SU-DHL-6 (cell line): ENCODE data around the gene THUMPD2.

Experiments
- H2AFZ ChIP-seq: fragments of 200-600 bp; sonication (generic); 2 replicates; pipeline ENCODE4 v1.6.1; 2014; ENCODE audit warnings: low read depth, mild to moderate bottlenecking, moderate library complexity, mixed read lengths, antibody characterized with exemption, low read length; ENCODE audit not compliant: severe bottlenecking
- H3F3A ChIP-seq: fragments of 200-600 bp; shearing (Covaris generic); 2 replicates; pipeline ENCODE4 v1.6.0; 2016; ENCODE audit warnings: antibody characterized with exemption, mild to moderate bottlenecking; ENCODE audit not compliant: insufficient read depth
- H3K27ac ChIP-seq: fragments of 200-600 bp; sonication (generic); 2 replicates; pipeline ENCODE4 v1.5.1; 2016; ENCODE audit warnings: low read depth, mild to moderate bottlenecking, low read length, moderate library complexity, mixed read lengths
- H3K27me3 ChIP-seq: fragments of 200-600 bp; sonication (generic), shearing (Covaris generic); 2 replicates; pipeline ENCODE4 v1.6.0; 2014; ENCODE audit warnings: mild to moderate bottlenecking, low read length
- H3K36me3 ChIP-seq: fragments of 200-600 bp; sonication (generic); 2 replicates; pipeline ENCODE4 v1.6.1; 2014; ENCODE audit warnings: mild to moderate bottlenecking, low read length, mixed read lengths
- H3K4me2 ChIP-seq: fragments of 300-600, 200-600 bp; shearing (Covaris generic), sonication (generic); 2 replicates; pipeline ENCODE4 v1.6.0; 2014; ENCODE audit warnings: low read length, low read depth, mild to moderate bottlenecking; ENCODE audit not compliant: poor library complexity, severe bottlenecking
- H3K4me3 ChIP-seq: fragments of 200-600 bp; sonication (generic); 2 replicates; pipeline ENCODE4 v1.5.1; 2014; ENCODE audit warnings: antibody characterized with exemption, low read length, mild to moderate bottlenecking, mixed read lengths; ENCODE audit not compliant: insufficient read depth, poor library complexity, severe bottlenecking
- H3K79me2 ChIP-seq: fragments of 200-600 bp; sonication (generic); 2 replicates; pipeline ENCODE4 v1.6.1; 2014; ENCODE audit warnings: mild to moderate bottlenecking, low read length, moderate library complexity; ENCODE audit not compliant: insufficient read depth
- H3K9ac ChIP-seq: fragments of 200-600 bp; sonication (generic); 2 replicates; pipeline ENCODE4 v1.7.0; 2014; ENCODE audit warnings: mild to moderate bottlenecking, low read length
- H3K9me2 ChIP-seq: fragments of 200-600 bp; sonication (generic); replicated peaks from 2 replicates; pipeline ENCODE4 v1.6.1; 2014; ENCODE audit warnings: low read length; ENCODE audit not compliant: insufficient read depth
- H3K9me3 ChIP-seq: fragments of 200-600 bp; sonication (generic); 2 replicates; pipeline ENCODE4 v1.6.1; 2014; ENCODE audit warnings: low read length, mixed read lengths; ENCODE audit not compliant: insufficient read depth
- H4K20me1 ChIP-seq: fragments of 200-600 bp; sonication (generic); 2 replicates; pipeline ENCODE4 v1.6.1; 2014; ENCODE audit warnings: low read depth, mild to moderate bottlenecking, antibody characterized with exemption, low read length, moderate library complexity, mixed read lengths
- EZH2phosphoT487 ChIP-seq: fragments of 200-600 bp; sonication (generic), shearing (Covaris generic); conservative IDR thresholded peaks from 2 replicates; pipeline ENCODE4 v1.6.1; 2018; ENCODE audit warnings: mild to moderate bottlenecking, antibody characterized with exemption, low read length, moderate library complexity, mixed read lengths
- TF ChIP-seq, protein P1 (sequence below): fragments of 200-600 bp; sonication (generic); IDR thresholded peaks from one replicate; pipeline ENCODE4 v1.5.1; 2017; ENCODE audit warnings: antibody characterized with exemption, mild to moderate bottlenecking, low read length, moderate library complexity; ENCODE audit not compliant: insufficient read depth, poor library complexity, severe bottlenecking

Gene THUMPD2

DNA sequence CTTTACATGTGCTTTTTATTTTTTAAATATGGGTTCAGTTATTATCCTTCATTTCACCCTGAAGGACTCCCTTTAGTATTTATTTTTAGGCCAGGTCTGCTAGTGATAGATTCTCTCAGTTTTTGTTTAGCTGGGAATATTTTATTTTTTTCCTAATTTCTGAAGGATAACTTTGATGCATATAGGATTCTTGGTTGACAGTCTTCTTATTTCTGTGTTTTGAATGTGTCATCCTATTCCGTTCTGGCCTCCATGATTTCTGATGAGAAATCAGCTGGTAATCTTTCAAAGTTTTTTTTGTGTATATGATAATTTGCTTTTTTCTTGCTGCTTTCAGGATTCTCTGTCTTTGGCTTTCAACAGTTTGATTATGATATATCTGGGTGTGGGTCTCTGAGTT lies 77.9 kb downstream of the THUMPD2 start:
- H3K27me3 ChIP-seq: no peaks in the 10 kb centered on the region
- H2AFZ ChIP-seq: no peak overlapping the region
- H3K9me2 ChIP-seq: no peaks in the 10 kb centered on the region
- no peaks in the 10 kb centered on the region for H4K20me1 ChIP-seq
- no peak overlapping the region for H3K9ac ChIP-seq
- TF ChIP-seq EZH2phosphoT487: no peak
- TF ChIP-seq, protein P1, sequence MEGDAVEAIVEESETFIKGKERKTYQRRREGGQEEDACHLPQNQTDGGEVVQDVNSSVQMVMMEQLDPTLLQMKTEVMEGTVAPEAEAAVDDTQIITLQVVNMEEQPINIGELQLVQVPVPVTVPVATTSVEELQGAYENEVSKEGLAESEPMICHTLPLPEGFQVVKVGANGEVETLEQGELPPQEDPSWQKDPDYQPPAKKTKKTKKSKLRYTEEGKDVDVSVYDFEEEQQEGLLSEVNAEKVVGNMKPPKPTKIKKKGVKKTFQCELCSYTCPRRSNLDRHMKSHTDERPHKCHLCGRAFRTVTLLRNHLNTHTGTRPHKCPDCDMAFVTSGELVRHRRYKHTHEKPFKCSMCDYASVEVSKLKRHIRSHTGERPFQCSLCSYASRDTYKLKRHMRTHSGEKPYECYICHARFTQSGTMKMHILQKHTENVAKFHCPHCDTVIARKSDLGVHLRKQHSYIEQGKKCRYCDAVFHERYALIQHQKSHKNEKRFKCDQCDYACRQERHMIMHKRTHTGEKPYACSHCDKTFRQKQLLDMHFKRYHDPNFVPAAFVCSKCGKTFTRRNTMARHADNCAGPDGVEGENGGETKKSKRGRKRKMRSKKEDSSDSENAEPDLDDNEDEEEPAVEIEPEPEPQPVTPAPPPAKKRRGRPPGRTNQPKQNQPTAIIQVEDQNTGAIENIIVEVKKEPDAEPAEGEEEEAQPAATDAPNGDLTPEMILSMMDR: no peak
- no peak overlapping the region for H3K27ac ChIP-seq
- H3K4me3 ChIP-seq: no peak overlapping the region
- peaks cover 14% of the 10 kb centered on the region; the same call in 1 of the 2 replicates for H3K9me3 ChIP-seq
- no peaks in the 10 kb centered on the region for H3K79me2 ChIP-seq
- no peak overlapping the region for H3K4me2 ChIP-seq
- no peaks in the 10 kb centered on the region for H3F3A ChIP-seq
- peaks cover 2% of the 10 kb centered on the region; the same call in 1 of the 2 replicates for H3K36me3 ChIP-seq

DNA sequence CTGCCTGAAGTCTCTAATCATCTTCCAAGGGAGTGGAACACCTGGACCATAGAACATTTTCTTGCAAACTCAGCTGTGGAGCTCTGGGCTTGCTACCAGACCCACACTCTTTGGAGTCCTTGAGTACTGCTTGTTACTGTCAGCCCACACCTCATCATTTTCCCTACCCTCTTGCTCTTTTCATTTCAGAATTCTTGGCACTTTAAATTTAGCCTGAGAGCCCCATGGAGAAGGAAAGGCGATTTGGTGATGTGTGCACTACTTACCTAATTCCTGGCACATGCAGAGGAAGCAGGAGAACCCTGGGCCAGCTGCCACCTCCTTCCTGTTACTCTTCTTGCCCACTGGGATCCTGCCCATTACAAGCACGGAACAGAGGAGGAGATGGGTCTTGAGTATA lies 81.6 kb downstream of the THUMPD2 start:
- peaks cover 14% of the 10 kb centered on the region; the same call in 1 of the 2 replicates for H3K9me3 ChIP-seq
- no peak overlapping the region for H3K4me2 ChIP-seq
- no peak overlapping the region for H3K27ac ChIP-seq
- H3K9ac ChIP-seq: no peak overlapping the region
- no peaks in the 10 kb centered on the region for H3K79me2 ChIP-seq
- TF ChIP-seq, protein P1: no peak
- TF ChIP-seq EZH2phosphoT487: no peak
- H3K36me3 ChIP-seq: peaks cover 2% of the 10 kb centered on the region; the same call in 1 of the 2 replicates
- H3K27me3 ChIP-seq: no peaks in the 10 kb centered on the region
- H3F3A ChIP-seq: no peaks in the 10 kb centered on the region
- H3K9me2 ChIP-seq: no peaks in the 10 kb centered on the region
- H3K4me3 ChIP-seq: no peak overlapping the region
- H4K20me1 ChIP-seq: no peaks in the 10 kb centered on the region
- H2AFZ ChIP-seq: no peak overlapping the region

DNA sequence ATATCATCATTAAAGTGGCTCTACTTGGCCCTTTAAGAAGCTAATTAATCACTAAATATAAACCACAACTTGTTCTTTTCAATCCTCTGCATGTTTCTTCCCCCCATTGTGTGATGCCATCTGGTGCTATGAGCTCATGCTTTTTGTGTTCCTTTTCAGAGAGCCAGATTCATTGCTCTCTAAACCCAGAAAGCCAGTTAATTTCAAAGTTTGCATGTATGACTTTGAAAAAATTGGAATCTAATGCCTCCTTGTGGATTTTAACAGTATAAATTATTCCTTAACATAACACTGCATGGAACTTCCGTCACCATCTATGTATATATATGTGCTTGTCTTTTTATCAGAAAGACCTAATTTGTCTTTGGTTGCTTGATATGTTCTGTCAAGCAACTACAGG lies 82.2 kb downstream of the THUMPD2 start:
- Histone ChIP-seq H3K36me3 (peaks cover 2% of the 10 kb centered on the region; the same call in 1 of the 2 replicates), H3K9ac (no peak overlapping the region), H3K4me3 (no peak overlapping the region), H3K4me2 (no peak overlapping the region), H3K27me3 (no peaks in the 10 kb centered on the region), H4K20me1 (no peaks in the 10 kb centered on the region), H3F3A (no peaks in the 10 kb centered on the region), H3K79me2 (no peaks in the 10 kb centered on the region), H3K9me3 (peaks cover 9% of the 10 kb centered on the region; the same call in 1 of the 2 replicates), H2AFZ (no peak overlapping the region), H3K9me2 (no peaks in the 10 kb centered on the region), H3K27ac (no peak overlapping the region)
- TF ChIP-seq, protein P1: no peak
- no peak for TF ChIP-seq EZH2phosphoT487
